HG03175 (cell line): ENCODE measurements around the gene ATXN7L2.

Experiments
- ATAC-seq: cut with Tn5 transposase; IDR thresholded peaks from one replicate; pipeline ENCODE4 v1.9.1; 2021; ENCODE audit warnings: mild to moderate bottlenecking, moderate library complexity; ENCODE audit not compliant: unreplicated experiment

The ATXN7L2 gene

DNA sequence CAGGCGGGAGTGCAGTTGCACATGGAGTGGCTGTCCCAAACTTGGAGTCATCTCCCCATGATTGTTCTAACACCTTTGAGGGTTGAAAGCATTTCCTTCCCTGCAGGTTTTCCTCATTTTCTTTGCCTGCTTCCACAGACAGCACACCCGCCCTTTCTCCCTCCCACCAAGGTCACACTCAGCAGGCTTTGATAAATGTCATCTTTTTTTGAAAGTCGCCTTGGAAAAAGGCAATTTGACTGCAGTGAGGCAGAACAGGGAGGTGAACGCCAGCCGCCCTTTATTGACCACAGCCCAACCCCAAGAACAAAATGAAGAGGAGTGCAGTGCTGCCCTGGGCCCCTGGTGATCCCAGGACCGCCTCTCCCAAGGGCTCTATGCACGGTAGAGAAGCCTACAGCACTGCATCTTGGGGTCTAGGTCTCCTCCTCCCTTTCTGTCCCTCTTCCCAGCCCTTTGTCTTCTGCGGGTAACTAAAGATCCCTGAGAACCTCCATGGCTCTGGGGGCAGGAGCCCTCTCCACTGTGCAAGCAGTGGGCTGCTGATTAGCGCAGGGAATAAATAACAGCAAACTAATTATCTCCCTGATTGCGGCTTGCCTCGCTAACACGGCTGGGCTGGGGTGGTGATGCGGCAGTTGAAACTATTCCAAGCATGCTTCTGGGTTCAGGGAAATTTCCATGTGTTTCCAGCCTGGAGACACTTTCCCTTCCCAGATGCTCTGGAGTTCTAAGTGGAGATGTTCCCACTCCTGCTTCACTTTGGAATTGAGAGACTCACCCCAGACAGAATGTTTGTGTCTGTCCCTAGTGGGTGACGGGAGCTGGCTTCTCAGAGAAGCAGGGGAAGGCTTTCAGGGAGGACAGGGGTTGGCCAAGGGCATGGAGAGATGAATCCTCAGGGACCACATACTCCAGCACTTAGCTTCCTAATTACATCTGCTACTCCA is 37.6 kb downstream of the ATXN7L2 start:
- ATAC-seq = no peak

DNA sequence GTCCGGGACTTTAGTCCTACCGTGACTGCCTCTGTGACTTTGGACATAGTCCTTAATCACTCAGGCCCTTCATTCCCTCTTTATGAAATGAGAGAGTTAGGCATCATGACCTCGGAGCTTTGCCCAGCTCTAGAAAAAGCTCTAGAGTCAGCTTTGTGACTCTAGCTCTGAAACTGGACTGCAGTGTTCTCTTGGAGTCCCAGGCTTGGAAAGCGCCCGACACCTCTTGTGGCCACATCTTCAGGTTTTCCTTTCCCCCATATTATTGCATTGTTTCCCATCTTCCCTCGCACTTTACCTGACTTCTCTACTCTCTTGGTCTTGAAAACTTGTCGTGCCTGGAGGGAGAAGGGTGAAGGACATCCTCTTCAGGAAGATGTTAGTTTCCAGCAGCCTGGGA is 38.3 kb downstream of the ATXN7L2 start:
- no peak for ATAC-seq

DNA sequence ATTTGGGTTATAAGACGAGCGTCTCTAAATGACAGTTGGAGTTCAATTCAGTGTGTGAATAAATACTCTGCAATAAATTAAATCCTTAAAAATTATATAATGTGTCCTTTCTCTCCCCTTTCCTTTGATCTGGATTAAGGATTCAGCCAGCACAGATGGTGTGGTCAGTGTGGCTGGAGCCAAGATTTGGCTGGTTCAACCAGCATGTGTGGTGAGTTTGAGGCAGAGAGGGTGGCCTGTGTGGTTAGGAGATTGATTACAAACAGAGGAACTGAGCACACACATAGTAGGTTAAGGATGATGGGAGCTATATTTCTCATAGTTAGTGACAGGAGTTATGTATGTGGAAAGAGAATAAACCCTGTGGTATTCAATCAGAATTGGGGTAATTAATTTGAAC is 40.0 kb downstream of the ATXN7L2 start:
- no peak for ATAC-seq

DNA sequence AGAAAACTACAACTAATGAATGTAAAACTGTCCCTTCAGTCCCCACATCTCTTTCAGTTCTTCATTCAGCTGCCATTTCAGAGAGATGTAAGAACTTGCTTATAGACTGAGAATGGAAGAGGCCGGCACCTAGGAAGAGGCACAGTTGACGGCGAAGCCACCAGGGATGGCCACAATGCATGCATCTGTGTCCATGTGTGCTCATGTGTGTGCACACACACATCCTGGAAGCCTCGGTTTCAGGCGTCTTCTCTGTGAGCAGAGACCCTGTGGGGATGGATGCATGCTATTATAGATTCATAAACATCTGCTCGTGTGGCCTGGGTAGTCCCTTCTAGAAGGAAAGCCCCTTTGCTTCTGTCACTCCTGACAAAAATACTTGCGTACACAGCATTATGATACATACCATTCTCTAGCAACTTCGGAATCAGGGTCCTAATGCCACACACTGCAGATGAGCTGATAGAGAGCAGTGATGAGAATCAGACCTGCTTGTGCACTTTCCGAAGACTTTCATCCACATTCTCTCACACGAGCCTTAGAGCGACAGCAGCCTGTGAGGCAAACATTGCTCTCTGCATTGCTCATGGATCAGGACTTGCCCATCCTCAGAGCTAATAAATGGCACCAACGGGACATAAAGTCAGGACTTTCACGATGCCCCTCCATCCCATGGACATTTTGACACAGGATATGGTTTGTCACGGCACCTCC is 43.5 kb downstream of the ATXN7L2 start:
- ATAC-seq = peak; percentile 36

DNA sequence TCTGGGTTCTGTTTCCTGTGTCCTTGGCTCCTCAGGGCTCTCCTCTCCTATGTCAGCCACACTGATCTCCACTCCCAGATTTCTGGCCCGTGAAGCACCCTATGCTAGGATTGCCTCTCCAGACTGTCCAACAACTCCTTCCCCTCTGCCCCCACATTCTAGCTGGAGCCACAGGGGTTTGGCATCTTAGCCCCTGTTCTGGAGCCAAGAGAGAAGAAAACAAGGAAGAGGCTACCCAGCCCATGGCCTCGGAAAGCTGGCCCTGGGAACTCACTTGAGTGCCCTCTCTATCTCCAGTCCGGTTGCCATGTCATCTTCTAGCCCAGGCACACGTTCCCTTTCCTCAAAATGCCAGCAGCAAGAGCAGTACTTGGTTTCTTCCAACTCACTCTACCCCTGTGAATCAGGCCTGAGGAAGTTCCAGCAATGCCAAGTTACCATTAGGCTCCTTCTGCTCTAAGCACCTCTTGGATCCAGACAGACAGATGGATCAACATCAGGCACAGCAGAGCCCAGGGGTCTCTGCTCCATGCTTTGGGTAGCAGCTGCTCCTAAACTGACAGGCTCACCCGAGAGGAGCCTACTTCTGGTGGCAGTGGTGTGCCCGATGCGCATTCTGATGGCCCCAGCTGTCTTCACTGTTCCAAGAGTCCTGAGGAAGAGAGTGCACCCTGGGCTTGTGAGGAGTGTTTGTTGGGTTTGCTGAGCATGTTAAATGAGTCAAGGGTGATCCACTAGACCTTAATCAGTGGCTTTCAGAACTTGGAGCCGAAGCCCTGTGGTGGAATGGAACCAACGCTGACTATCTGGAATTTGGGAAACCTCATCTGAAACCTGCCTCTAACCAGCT is 44.4 kb downstream of the ATXN7L2 start:
- ATAC-seq = no peak

DNA sequence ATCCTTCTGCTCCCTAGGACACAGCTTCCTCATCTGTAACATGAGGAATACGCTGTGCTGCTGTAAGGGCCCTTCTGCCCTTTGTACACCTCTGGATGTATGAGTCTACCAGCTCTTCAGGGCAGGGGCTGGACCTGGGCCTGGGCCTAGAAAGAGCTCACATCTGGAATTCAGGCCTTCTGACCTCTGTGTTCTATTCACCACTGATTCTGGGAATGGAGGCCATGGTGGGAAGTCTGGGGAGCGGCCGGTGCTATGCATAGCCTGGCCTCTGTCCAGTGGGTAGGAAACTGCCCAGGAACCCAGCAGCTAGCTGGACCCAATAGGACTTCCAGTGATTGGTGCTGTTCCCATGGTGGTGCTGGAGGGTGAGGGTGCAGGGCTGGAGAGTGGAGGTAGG is 45.0 kb downstream of the ATXN7L2 start:
- no peak for ATAC-seq

DNA sequence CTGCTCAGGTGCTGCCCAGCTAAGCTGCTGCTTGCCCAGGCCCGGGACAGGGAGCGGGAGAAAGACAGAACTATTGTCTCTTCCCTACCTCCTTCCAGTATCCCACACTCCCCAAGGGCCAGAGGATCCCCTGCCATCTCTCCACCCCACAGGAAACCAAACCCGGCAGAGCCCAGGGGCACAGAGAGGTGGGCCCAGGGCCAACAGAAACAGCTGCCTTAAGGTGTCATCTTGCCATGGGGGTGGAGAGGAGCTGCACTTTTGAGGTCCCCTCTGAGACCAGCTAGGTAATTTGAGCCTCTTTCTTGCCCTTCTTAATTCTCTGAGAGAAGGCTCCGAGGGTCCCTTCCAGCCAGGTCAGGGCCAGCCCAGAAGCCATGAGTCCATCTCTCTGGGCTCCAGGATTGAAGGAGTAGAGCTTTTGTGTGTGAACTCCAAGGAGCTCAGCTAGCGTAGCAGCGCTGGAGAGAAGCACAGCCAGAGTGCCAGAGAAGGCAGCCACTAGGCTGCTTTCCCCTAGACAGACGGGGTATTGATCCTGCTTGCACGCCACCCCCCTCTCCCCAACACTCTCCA is 46.3 kb downstream of the ATXN7L2 start:
- no peak for ATAC-seq

DNA sequence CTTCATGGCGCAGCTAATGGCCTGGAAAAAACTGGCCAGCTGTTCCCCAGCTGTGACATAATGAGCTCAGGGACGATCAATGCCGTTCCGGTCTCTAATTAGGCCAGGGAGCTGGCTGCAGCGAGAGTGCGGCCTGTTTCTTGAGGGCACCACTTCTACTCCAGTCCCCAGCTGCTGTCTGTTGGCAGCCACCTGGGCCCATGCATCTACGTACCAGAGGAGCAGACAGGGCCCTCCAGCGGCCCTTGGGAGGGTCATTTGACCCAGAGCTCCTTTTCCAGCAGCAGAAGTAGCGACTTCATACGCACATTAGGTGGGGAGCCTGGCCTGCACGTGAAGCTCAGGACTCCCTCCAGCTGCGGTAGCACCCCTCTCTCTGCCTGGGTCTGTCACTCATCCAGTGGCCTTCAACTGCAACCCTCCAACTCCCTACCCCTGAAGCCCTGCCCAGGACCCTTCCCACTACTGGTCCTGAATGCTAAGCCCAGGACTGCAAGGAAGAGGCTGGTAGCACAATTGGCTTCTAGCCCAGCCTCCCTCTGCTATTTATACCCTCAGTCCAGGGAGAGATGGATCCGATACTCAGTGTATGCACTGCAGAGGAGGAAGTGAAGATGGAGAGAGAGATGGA is 46.9 kb downstream of the ATXN7L2 start:
- no peak for ATAC-seq

DNA sequence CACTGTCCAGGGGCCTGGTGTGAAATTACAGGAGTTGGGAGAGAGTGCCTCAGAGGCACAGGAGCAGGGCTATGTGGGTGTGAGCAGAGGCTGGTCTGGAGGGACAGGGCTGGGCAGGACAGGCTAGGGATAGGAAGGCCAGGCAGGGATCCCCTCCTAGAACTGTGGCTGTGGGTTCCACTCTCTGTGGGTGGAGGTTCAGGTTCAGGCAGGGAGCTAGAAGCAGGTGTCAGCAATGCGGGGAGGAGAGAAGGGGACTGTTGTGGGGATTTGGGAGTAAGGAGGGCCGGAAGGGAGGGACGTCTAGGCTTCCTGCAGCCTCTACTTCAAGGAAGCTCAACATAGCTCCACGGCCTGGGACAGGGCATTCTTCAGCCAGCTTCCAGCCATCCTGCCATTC is 47.7 kb downstream of the ATXN7L2 start:
- ATAC-seq = no peak

DNA sequence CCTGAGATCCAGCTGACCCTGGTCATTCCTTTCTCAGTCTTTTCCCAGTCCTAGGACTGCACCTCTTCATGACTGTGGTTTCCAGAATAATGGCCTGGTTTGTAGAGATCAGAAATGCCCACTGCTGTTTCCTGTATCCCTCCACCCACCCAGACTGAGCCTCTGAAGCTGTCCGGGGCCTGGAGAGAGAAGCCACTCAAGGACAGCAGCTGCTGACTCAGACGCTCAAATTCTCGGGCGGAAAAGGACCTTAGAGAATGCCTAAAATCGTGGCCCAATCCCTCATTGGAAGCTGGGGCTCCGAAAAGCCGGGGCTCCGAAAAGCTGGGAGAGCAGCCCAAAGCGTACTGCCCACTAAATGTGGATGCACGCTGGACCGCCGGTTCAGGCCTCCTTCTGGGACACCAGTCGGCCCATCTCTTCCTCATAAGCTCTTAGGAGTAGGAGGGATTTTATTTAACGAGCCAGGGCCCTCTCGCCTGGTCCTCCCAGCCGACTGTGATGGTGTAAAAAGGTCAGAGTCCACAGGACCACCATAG is 48.2 kb downstream of the ATXN7L2 start:
- ATAC-seq = peak; percentile 6

DNA sequence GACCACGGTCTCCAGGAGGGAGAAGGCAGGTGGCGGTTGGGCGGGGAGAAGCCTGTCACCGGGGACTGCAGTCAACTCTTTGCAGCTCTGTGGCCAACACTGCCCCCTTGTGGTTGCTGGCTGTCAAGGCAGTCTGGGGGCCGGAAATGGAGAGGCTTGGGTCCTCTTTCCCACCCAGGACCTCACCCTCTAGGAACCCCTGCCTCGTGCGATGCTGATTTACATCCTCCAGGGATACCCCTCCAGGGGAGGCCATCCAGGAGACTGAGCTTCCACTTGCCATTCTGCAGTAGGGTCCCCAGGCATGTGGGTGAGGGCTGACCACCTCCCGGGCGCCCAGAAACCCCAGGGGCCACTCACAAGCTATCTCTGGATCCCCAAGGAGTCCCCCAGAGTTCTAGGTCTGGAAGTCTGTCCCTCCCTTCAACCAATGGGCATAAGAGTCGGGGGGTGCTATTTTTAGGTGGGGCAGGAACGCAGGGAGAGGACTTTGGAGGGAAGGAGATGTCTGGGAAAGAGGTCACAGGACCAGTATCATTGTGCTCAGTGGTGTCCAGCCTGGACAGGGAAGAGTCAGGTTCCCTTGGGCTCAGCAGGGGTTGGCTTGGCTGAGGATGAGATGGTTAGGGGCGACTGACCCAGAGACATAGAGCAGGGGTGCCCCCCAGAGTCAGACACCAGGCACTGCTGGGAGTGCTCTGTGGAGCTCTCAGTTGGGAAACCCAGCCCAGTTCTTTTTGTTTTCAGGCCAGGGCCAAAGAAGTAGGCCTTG is 48.8 kb downstream of the ATXN7L2 start:
- ATAC-seq = peak; percentile 68

DNA sequence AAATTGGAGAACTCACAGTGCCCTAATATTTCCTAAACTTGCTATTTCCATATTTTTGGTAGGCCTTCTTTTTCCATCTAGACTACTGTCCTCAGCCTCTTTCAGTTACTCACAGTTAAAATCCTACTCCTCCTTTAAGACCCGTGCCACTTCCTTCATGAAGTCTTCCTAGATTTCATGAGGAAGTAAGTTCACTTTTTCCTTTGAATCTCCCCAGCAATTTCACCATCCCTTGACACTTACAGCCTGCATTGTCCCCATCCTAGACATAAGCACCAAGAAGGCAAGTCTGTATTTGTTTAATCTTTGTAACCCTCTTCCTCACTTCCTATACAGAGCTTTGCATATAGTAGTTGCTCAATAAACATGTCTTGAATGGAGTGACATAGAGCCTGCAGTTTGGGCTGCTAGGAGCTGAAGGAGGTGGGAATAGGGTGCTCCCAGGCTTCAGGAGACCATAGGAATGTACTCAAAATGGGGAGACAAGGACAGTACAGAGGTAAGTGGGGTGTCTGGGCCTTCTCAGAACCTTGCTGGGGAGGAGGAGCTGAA is 50.7 kb downstream of the ATXN7L2 start:
- no peak for ATAC-seq

DNA sequence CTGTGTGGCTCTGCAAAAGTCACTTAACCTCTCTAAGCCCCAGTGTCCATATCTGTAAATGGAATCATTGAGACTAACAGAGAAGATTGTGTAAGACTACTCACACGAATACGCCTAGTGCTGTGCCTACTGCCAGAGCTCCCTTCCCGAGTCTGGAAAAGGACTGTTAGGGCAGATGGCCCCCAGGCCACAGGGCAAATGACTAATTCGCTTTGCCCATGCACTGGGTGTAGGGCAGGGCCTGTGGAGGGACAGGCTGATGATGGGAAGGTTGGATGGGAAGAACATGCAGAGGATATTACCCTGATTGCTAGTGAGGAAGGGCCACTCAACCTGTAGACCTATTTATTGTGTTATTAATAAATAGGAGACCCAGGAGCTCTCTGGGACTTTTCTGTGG is 51.8 kb downstream of the ATXN7L2 start:
- ATAC-seq = no peak

DNA sequence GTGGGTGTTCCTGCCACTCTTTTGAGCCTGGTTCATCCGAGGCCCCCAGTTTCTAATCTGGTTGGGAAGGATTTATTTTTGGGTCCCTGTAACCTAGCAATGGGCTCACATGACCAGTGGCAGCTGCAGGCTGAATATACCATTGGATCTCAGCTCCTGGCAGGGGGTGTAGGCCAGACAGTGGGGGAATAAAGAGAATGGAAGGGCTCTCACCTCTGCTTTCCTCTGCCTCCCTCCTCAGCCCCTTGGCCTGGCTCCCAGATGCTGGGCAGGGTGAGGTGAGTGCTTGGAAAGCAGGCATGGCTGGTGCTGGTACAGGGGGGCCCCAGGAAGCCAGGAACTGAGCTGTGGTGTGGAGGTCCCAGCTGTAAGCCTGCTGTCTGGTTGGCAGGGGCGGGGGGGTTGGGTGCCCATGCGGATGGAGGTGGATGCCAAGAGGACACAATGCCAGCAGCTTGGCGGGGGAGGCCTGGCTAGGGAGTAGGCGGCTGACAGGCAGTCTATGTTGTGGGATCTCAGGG is 52.3 kb downstream of the ATXN7L2 start:
- ATAC-seq = no peak

DNA sequence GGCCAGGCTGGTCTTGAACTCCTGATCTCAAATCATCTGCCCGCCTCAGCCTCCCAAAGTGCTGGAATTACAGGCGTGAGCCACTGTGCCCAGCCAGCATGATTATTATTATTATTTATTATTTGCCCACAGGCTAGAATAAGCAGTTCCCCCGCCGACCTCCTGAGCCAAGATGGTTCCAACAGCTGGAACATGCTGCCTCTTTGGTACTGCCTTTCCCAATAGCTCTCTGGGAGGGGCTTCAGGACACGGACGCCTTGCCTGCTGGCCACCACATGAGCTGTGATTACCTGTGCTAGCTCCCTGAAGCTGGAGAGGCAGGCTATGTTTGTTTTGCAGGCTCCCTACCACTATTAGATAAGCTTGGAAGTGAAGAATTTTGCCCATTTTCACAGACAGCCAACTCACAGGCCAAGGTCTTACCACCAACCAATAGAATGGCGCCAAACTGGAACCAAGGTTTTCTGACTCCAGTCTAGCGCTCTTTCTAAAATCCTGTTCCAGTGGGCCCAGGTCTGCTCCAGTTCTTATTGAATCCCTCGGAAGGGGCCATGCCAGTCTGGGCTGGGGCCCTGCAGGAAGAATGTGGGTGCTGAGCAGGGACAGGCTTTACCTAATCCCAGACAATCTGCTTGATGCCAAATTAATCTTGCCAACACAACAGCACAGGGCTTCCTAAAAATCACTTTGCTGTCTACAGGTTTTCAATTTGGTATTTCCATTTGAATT is 53.9 kb downstream of the ATXN7L2 start:
- no peak for ATAC-seq

DNA sequence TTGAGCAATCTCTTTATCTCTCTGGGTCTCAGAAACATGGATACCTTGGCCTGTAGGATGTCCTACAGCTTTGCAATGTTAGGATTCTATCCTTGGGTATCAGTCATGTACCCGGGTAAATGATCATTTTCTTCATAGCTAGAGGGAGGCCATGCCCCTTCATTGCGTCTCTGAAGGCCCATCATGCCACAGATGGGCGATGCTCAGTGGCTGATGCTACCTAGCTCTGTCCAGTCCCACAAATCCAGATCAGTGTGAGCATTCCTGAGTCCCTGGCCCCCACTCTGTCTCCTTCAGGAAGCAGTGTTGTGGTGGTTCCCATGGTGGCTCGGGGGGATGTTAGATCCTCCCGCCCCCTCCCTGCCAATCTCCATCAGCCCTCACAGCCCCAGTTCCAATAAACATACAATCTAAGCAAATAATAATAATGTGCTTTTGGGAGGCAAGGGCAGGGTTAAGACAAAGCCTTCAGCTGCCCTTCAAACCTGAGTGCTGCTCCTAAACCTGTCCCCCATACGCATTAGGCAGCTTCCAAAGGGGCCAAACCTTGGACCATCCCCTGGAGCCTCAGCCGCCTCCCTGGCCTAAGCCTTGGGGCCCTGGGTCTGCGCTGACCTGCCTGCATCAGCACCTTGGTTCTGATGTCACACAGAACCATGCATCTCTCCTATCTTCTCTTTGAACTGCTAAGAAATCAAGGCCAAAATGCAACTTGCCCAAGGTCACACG is 55.3 kb downstream of the ATXN7L2 start:
- ATAC-seq = no peak

DNA sequence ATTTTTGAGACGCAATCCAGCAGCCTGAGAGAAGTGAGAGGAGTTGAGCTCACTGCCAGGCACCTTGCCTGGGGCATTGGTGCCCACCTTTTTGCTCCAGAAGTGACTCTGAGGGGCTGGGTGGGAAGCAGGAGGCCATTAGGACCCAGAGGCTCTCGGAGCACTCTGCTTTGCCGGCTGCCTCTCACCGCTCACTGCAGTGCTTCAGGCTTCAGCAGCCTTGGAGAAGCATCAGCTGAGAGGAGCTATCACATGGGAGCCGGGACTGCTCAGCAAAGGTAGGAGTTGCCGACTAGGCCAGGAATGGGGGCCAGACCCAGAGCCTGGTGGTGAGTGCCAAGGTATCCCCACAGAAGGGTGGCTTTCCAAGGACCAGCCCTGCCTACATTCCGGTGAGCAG is 56.0 kb downstream of the ATXN7L2 start, which contains the start of gene GPR61:
Gene GPR61, plus strand, starts transcription at position 197 of the 400 bp plus-strand sequence. CDS start 3,151 bp downstream, outside the sequence.
- ATAC-seq = no peak
